ENCODE results near the gene ITCH.
"Not testable (repeated sequence)": the region's sequence is repeated elsewhere in the genome, so short reads cannot be mapped to it uniquely, and the experiment has no call there.

ITCH gene

DNA sequence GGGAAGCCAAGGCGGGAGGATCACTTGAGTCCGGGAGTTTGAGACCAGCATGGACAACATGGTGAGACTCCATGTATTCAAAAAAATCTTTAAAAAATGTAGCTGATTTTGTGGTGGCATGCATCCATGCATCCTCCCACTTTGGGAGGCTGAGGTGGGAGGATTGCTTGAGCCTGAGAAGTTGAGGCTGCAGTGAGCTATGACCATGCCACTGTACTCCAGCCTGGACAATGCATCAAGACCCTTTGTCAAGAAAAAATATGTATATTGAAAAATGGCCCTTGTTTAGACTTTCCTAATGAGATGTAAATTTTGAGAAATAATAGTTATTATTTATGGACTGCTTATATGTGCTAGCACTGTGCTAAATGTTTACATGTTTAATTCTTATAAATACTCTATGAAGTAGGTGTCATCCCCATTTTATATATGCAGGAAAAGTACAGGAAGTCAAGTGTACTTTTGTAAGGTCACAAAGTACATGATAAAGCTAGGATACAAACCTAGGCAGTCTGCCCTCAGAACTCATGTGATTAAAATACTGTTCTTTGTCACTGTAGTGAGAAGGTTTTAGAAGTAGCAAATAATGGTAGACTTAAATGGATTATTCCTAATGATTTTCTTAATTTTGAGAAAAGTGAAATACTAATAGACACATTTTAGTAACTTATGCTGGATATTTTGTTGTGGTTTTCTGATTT, 58.8 kb downstream of the ITCH start:
- TF ChIP-seq, protein P1, sequence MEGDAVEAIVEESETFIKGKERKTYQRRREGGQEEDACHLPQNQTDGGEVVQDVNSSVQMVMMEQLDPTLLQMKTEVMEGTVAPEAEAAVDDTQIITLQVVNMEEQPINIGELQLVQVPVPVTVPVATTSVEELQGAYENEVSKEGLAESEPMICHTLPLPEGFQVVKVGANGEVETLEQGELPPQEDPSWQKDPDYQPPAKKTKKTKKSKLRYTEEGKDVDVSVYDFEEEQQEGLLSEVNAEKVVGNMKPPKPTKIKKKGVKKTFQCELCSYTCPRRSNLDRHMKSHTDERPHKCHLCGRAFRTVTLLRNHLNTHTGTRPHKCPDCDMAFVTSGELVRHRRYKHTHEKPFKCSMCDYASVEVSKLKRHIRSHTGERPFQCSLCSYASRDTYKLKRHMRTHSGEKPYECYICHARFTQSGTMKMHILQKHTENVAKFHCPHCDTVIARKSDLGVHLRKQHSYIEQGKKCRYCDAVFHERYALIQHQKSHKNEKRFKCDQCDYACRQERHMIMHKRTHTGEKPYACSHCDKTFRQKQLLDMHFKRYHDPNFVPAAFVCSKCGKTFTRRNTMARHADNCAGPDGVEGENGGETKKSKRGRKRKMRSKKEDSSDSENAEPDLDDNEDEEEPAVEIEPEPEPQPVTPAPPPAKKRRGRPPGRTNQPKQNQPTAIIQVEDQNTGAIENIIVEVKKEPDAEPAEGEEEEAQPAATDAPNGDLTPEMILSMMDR (IDR thresholded peaks at IDR 0.05; ENCODE audit: low read depth, low read length, missing control alignments), result no peak
- in situ Hi-C loops (cut with HindIII; ENCODE audit: low sequenced_read_pairs), result no loop called here
- DNase-seq (ENCODE audit: low read depth), result no peak
- H3K4me3 ChIP-seq (ENCODE audit: low read depth, low read length), result no peak overlapping the region

DNA sequence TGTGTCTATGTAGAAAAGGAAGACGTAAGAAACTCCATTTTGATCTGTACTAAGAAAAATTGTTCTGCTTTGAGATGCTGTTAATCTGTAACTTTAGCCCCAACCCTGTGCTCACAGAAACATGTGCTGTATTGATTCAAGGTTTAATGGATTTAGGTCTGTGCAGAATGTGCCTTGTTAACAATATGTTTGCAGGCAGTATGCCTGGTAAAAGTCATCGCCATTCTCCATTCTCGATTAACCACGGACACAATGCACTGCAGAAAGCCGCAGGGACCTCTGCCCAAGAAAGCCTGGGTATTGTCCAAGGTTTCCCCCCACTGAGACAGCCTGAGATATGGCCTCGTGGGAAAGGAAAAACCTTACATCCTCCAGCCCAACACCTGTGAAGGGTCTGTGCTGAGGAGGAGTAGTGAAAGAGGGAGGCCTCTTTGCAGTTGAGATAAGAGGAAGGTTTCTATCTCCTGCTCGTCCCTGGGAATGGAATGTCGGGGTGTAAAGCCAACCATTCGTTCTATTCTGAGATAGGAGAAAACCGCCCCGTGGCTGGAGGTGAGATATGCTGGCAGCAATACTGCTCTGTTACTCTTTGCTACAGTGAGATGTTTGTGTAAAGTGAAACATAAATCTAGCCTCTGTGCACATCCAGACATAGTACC, 62.1 kb downstream of the ITCH start:
- DNase-seq (ENCODE audit: low read depth); H3K4me3 ChIP-seq (ENCODE audit: low read depth, low read length); in situ Hi-C loops (cut with HindIII; ENCODE audit: low sequenced_read_pairs): not testable (repeated sequence)

DNA sequence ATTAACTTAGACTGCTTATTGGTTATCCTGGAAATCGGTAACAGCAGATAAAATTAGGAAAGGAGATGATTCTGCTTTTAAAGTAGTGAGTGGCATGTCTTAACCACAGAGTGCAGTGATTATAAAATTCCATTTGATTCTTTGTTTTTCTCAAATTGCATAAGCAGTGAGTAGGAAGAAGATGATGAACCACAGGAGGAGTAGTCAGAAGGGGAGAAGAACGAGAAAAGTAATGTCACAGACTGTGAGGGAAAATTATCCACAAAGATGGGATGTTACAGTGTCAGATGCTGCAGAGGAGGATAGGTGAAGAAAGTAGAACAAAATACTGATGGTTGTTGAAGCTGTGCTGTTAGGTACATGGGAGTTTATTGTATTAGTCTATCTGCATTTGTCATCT, 63.0 kb downstream of the ITCH start:
- TF ChIP-seq, protein P1 (IDR thresholded peaks at IDR 0.05; ENCODE audit: low read depth, low read length, missing control alignments), result no peak
- in situ Hi-C loops (cut with HindIII; ENCODE audit: low sequenced_read_pairs), result no loop called here
- no peak overlapping the region for H3K4me3 ChIP-seq (ENCODE audit: low read depth, low read length)
- no peak for DNase-seq (ENCODE audit: low read depth)

DNA sequence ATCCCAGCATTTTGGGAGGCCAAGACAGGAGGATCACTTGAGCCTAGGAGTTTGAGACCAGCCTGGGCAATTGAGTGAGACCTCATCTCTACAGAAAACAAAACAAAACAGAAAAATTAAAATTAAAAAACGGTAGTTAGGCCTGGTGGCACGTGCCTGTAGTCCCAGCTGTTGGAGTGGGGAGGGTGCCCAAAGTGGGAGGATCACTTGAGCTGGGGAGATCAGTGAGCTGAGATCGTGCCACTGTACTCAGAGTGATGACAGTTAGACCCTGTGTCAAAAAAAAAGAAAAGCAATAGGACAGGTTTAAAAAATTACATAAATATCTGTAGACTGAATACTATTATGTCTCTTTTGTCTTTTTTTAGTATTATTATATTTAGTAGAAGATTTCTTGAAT, 64.3 kb downstream of the ITCH start:
- TF ChIP-seq, protein P1 (IDR thresholded peaks at IDR 0.05; ENCODE audit: low read depth, low read length, missing control alignments), result no peak
- in situ Hi-C loops (cut with HindIII; ENCODE audit: low sequenced_read_pairs), result no loop called here
- no peak for DNase-seq (ENCODE audit: low read depth)
- H3K4me3 ChIP-seq (ENCODE audit: low read depth, low read length), result no peak overlapping the region

DNA sequence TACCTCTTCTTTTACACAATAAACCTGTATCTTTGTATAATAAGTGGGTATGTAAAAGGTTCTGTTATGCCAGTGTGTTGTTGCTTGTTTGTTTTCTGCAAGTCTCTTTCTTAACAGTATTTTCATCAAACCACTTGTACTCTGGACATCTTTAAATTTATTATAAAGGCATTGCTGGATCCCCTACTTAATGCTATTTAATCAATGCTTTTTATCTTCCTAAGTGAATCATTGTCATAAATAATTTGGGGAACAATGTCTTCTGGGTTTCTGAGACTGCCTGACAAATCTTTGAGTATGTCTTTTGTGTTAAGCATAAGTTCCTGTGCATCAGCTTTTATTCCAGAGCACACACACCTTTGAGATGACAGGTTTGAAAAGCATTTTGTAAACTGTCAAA, 64.7 kb downstream of the ITCH start:
- H3K4me3 ChIP-seq (ENCODE audit: low read depth, low read length), result no peak overlapping the region
- in situ Hi-C loops (cut with HindIII; ENCODE audit: low sequenced_read_pairs), result no loop called here
- DNase-seq (ENCODE audit: low read depth), result no peak
- TF ChIP-seq, protein P1 (IDR thresholded peaks at IDR 0.05; ENCODE audit: low read depth, low read length, missing control alignments), result no peak

DNA sequence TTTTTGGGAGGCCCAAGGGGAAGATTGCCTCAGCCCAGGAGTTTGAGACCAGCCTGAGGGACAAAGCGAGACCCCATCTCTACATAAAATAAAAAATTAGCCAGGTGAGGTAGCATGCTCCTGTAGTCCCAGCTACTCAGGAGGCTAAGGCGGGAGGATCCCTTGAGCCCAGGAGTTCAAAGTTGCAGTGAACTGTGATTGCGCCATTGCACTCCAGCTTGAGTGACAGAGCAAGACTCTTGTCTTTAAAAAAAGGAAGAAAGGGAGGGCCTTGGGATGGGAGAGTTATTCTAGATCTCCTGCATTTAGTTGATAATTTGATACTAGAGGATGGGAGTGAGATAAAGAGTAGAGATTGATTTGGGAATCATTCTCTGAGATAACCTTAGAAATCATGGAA, 68.1 kb downstream of the ITCH start:
- in situ Hi-C loops (cut with HindIII; ENCODE audit: low sequenced_read_pairs), result no loop called here
- TF ChIP-seq, protein P1 (IDR thresholded peaks at IDR 0.05; ENCODE audit: low read depth, low read length, missing control alignments), result no peak
- no peak for DNase-seq (ENCODE audit: low read depth)
- H3K4me3 ChIP-seq (ENCODE audit: low read depth, low read length), result no peak overlapping the region

DNA sequence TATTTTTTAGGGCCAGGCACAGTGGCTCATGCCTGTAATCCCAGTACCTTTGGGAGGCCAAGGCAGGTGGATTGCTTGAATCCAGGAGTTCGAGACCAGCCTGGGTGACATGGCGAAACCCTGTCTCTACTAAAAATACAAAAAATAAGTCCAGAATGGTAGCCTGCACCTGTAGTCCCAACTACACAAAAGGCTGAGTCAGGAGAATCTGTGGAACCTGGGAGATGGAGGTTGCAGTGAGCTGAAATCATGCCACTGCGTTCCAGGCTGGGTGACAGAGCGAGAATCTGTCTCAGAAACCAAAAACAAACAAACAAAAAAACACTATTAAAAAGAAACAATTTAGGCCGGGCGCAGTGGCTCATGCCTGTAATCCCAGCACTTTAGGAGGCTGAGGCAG, 69.6 kb downstream of the ITCH start:
- DNase-seq (ENCODE audit: low read depth); H3K4me3 ChIP-seq (ENCODE audit: low read depth, low read length); in situ Hi-C loops (cut with HindIII; ENCODE audit: low sequenced_read_pairs): not testable (repeated sequence)
